ENCODE measurements around the gene FNDC5. TPM values are rescaled to one million over a fixed set of nuclear protein-coding genes. Genes with fewer than 3 reads are reported as not detected.

FNDC5 gene
- total and polyA plus RNA-seq, 12 donors: 12.4 to 130 (median 73.5) TPM

GRCh38 chr1:32858136-32858535 lies 12.6 kb downstream of the FNDC5 start:
- ATAC-seq: no peak
- TF ChIP-seq CTCF (IDR thresholded peaks at IDR 0.05): no peak
- no peak overlapping the region for H3K4me3 ChIP-seq
- no peaks in the 10 kb centered on the region for H3K9me3 ChIP-seq
- H3K27me3 ChIP-seq: no peaks in the 10 kb centered on the region
- no peak overlapping the region for H3K27ac ChIP-seq
- no peak for DNase-seq
- H3K4me1 ChIP-seq: peaks cover 0 to 29% (median 14%) of the 10 kb centered on the region in 9 donors
- intact Hi-C loops (cut with DNase I): no loop called here
- peaks cover 0 to 92% (median 26%) of the 10 kb centered on the region in 9 donors for H3K36me3 ChIP-seq
- 94 to 99% methylated on average over 2 of the region's 2 CpGs for WGBS, 2 donors

GRCh38 chr1:32855861-32856617 lies 14.7 kb downstream of the FNDC5 start:
- no peak for DNase-seq
- 90 to 92% methylated on average over 13 of the region's 13 CpGs for WGBS, 2 donors
- TF ChIP-seq CTCF (IDR thresholded peaks at IDR 0.05): no peak
- H3K4me3 ChIP-seq: no peak overlapping the region
- H3K27ac ChIP-seq: no peak overlapping the region
- intact Hi-C loops (cut with DNase I): no loop called here
- no peaks in the 10 kb centered on the region for H3K9me3 ChIP-seq
- H3K36me3 ChIP-seq: peaks cover 0 to 94% (median 19%) of the 10 kb centered on the region in 9 donors
- no peak for ATAC-seq
- no peaks in the 10 kb centered on the region for H3K27me3 ChIP-seq
- H3K4me1 ChIP-seq: peaks cover 0 to 11% (median 3%) of the 10 kb centered on the region in 9 donors

GRCh38 chr1:32848354-32849063 lies 22.2 kb downstream of the FNDC5 start:
- 48% methylated on average over 2 of the region's 2 CpGs for WGBS, 2 donors
- H3K4me3 ChIP-seq: no peak overlapping the region
- peaks cover 0 to 96% (median 10%) of the 10 kb centered on the region in 9 donors for H3K36me3 ChIP-seq
- no peak for DNase-seq
- H3K27me3 ChIP-seq: no peaks in the 10 kb centered on the region
- no peak for TF ChIP-seq CTCF (IDR thresholded peaks at IDR 0.05)
- H3K9me3 ChIP-seq: peaks cover 0 to 9% (median 0%) of the 10 kb centered on the region in 11 donors
- peaks cover 0 to 7% (median 0%) of the 10 kb centered on the region in 9 donors for H3K4me1 ChIP-seq
- no peak overlapping the region for H3K27ac ChIP-seq
- ATAC-seq: no peak
- intact Hi-C loops (cut with DNase I): no loop called here

- TF ChIP-seq CTCF (IDR thresholded peaks at IDR 0.05): no peak
- Histone ChIP-seq H3K4me1 (no peaks in the 10 kb centered on the region), H3K4me3 (no peak overlapping the region), H3K27me3 (no peaks in the 10 kb centered on the region), H3K36me3 (peaks cover 0 to 100% (median 52%) of the 10 kb centered on the region in 9 donors), H3K9me3 (no peaks in the 10 kb centered on the region), H3K27ac (no peak overlapping the region)
- no peak for ATAC-seq
- intact Hi-C loops (cut with DNase I): no loop called here
- DNase-seq: no peak
- WGBS, 2 donors: 92 to 95% methylated on average over 1 of the region's 1 CpG
Measured at GRCh38 chr1:32831878-32832277, 38.8 kb downstream of the FNDC5 start.

Data from heart right ventricle (tissue), 16 donors.